Inflammatory macrophage treated with lipopolysaccharide for 1 hour (primary cell): ENCODE measurements around the gene WFDC9.
"Not testable (repeated sequence)": the region's sequence is repeated elsewhere in the genome, so short reads cannot be mapped to it uniquely, and the experiment has no call there.

ENCODE experiments used
- DNase-seq, 2 donors: peaks; one replicate each; pipeline ENCODE4 v3.0.0-alpha.2; 2020 to 2022

Gene WFDC9

GRCh38 chr20:45589725-45590124 is 41.4 kb downstream of the WFDC9 start:
- DNase-seq, result no peak

- no peak for DNase-seq
Measured at GRCh38 chr20:45588800-45589199, 42.3 kb downstream of the WFDC9 start.

DNA sequence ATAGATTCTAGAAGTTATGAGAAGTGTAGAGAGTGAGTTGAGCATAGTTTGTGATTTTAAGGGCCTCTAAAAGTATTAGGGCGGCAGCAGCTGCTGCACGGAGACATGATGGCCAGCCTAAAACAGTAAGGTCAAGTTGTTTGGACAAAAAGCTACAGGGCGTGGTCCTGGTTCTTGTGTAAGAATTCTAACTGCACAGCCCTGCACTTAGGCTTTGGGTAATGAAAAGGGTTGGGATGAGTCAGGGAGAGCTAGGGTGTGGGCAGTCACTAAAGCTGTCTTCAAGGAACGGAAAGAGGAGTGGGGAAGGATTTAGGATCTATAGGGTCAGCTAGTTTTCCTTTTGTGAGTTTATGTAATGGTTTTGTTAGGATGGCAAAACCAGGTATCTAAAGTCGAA is 45.1 kb downstream of the WFDC9 start:
- not testable (repeated sequence) for DNase-seq

GRCh38 chr20:45584294-45584693 is 46.8 kb downstream of the WFDC9 start:
- not testable (repeated sequence) for DNase-seq

DNA sequence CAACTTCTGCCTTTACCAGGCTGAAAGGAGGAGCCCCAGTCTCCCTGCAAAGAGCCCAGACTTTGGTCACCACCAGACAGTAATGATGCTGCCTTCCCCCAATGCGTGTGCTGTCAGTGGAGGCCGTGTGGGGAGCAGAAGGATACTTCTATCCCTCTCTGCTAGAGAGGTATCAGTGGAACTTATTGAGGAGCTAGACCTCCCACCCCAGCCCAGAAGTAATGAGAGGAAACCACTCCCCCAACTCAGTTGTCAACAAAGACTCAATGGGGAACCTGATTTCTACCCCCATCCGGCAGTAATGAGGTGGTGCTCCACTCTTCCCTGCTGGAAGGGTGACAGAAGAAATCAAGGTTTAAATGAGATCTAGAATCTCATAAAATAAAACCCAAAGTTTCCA is 47.6 kb downstream of the WFDC9 start:
- DNase-seq, result no peak

DNA sequence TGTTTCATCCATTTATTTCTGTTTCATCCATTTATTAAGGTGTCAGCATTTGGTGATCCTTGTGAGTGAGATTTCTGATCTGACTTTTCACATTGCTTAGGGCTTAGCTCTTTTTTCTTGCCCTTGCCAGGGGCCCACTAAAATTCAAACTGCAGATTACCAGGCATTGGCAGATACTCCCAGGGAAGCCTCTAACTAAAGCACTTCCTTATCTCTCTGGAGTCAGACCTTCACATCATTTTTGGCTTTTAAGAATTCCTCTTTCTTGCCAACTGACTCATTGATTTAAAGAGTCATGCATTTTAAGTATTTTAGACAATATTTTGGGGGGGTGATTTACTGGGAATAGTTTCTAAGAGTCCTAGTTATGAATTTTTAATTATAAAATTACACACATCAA is 49.4 kb downstream of the WFDC9 start:
- peak in 1 of 2 donors; percentile 1 for DNase-seq

DNA sequence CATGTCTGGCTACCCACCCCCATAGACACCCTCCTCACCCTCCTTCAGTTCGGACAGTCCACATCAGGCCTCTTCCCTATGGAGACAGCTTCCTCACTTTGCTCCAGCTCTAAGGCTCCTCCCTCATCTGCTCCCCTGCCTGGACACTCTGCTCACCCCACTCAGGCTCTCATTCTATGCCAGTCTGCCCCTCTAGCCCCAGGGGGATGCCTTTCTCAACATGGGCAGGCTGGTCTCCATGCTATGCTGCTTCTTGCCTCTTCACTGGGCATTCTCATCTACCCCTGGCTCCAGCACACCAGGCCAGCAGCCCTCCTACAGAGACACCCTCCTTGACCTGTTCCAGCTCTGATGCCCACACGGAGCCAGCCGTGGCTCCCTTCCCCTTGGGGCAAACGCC is 51.9 kb downstream of the WFDC9 start, which contains the start of gene WFDC8:
Gene WFDC8, minus strand, starts transcription at position 101 of the 400 bp plus-strand sequence. Its CDS starts 37 bp downstream, at position 64.
- DNase-seq, result no peak

DNA sequence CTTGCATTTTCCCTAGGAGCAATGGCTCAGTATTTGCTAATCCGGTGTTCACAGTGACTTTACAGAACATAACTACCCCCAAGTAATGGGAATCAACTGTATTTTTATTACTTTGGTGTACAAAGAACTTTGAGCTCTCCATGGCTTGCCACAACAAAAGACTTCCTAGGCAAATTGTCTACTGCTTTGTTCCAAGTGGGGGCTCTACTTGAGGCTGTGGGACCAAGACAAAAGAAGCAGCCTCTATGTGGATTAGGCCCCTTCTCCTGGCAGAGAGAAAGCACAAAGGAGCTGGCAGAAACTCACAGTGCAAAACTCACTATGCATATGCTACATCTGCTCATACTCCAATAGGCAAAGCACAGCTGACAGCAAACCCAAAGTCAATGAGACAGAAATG is 52.9 kb downstream of the WFDC9 start:
- DNase-seq, result no peak

- DNase-seq, result no peak
Measured at GRCh38 chr20:45576995-45577394, 54.1 kb downstream of the WFDC9 start.

- no peak for DNase-seq
Measured at GRCh38 chr20:45575931-45576330, 55.2 kb downstream of the WFDC9 start.

GRCh38 chr20:45569650-45570049 is 61.4 kb downstream of the WFDC9 start:
- not testable (repeated sequence) for DNase-seq

DNA sequence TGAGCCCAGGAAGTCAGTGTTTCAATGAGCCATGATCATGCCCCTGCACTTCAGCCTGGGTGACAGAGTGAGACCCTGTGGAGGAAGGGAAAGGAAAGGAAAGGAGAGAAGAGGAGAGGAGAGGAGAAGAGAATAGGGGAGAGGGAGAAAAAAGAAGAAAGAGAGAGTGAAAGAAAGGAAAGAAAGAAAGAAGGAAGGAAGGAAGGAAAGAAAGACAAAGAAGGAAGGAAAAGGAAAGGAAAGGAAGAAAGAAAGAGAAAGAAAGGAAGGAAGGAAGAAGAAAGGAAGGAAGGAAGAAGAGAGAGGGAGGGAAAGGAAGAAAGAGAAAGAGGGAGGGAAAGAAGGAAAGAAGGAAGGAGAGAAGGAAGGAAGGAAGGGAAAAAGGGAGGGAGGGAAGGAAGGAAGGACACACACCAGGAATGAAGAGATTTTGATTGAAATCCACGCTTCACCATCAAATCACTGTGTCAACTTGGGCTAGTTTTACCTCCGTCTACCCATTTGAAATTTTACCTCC is 66.3 kb downstream of the WFDC9 start:
- no peak for DNase-seq
